Anterior cingulate cortex (tissue), 58 donors: ENCODE results near the gene ASTN2.
"Not testable (repeated sequence)": the region's sequence is repeated elsewhere in the genome, so short reads cannot be mapped to it uniquely, and the experiment has no call there.

Experiments used
- DNase-seq, 58 donors: peaks; one replicate each; lab custom pipeline; 2025; lab: John Stamatoyannopoulos, UW

ASTN2 gene

GRCh38 chr9:116860509-116861120 is 554.2 kb downstream of the ASTN2 start:
- DNase-seq, result peak in 45 of 58 donors; percentile 2 to 71 (median 26)

- DNase-seq, result no peak
Measured at GRCh38 chr9:116859763-116860162, 555.1 kb downstream of the ASTN2 start.

- no peak for DNase-seq
Measured at GRCh38 chr9:116857321-116857720, 557.5 kb downstream of the ASTN2 start.

- DNase-seq, result peak in 7 of 58 donors; percentile 3 to 45 (median 4)
Measured at GRCh38 chr9:116855881-116856662, 558.8 kb downstream of the ASTN2 start.

- DNase-seq, result peak in 1 of 58 donors; percentile 4
Measured at GRCh38 chr9:116849721-116850120, 565.1 kb downstream of the ASTN2 start.

GRCh38 chr9:116844621-116845020 is 570.2 kb downstream of the ASTN2 start:
- DNase-seq, result peak in 1 of 58 donors; percentile 5

GRCh38 chr9:116843863-116844620 is 570.8 kb downstream of the ASTN2 start:
- peak in 2 of 58 donors; percentile 1 to 2 for DNase-seq

GRCh38 chr9:116842658-116843057 is 572.2 kb downstream of the ASTN2 start:
- no peak for DNase-seq

- DNase-seq, result not testable (repeated sequence)
Measured at GRCh38 chr9:116838468-116838867, 576.4 kb downstream of the ASTN2 start.

GRCh38 chr9:116837018-116837989 is 577.6 kb downstream of the ASTN2 start:
- no peak for DNase-seq

GRCh38 chr9:116830321-116830720 is 584.5 kb downstream of the ASTN2 start:
- not testable (repeated sequence) for DNase-seq

GRCh38 chr9:116821633-116822229 is 593.1 kb downstream of the ASTN2 start:
- no peak for DNase-seq

GRCh38 chr9:116819116-116819515 is 595.7 kb downstream of the ASTN2 start:
- DNase-seq, result no peak

- DNase-seq, result no peak
Measured at GRCh38 chr9:116817762-116818161, 597.1 kb downstream of the ASTN2 start.

- no peak for DNase-seq
Measured at GRCh38 chr9:116816484-116816883, 598.4 kb downstream of the ASTN2 start.

- DNase-seq, result no peak
Measured at GRCh38 chr9:116815835-116816234, 599.0 kb downstream of the ASTN2 start.

GRCh38 chr9:116813031-116813300 is 601.9 kb downstream of the ASTN2 start:
- peak in 2 of 58 donors; percentile 16 to 17 for DNase-seq

GRCh38 chr9:116812231-116813030 is 602.4 kb downstream of the ASTN2 start:
- DNase-seq, result peak in 4 of 58 donors; percentile 2 to 21 (median 7)

GRCh38 chr9:116809656-116810055 is 605.2 kb downstream of the ASTN2 start:
- no peak for DNase-seq
